ENCODE results near the gene PABPC4L. TPM values are rescaled to one million over a fixed set of nuclear protein-coding genes. Genes with fewer than 3 reads are reported as not detected.

The PABPC4L gene
- polyA plus RNA-seq, 1 of the 3 experiments (the other 2 are of a cell fraction), result not detected

GRCh38 chr4:134243742-134244713 lies 42.4 kb upstream of the PABPC4L start:
- no peaks in the 10 kb centered on the region for H3K4me1 ChIP-seq (ENCODE audit: control insufficient read depth in 1 of 2, insufficient read depth in 2 of 2, low read depth in 1 of 2, low read length in 1 of 2)
- no peaks in the 10 kb centered on the region for H4K20me1 ChIP-seq (ENCODE audit: insufficient read depth)
- no peak overlapping the region for H3K4me3 ChIP-seq (ENCODE audit: low read depth in 2 of 2, low read length in 1 of 2)
- TF ChIP-seq, protein P1, sequence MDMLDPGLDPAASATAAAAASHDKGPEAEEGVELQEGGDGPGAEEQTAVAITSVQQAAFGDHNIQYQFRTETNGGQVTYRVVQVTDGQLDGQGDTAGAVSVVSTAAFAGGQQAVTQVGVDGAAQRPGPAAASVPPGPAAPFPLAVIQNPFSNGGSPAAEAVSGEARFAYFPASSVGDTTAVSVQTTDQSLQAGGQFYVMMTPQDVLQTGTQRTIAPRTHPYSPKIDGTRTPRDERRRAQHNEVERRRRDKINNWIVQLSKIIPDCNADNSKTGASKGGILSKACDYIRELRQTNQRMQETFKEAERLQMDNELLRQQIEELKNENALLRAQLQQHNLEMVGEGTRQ (IDR thresholded peaks at IDR 0.05; ENCODE audit: borderline replicate concordance, low read depth, low read length), result no peak
- TF ChIP-seq YY1 (IDR thresholded peaks at IDR 0.05; ENCODE audit: low read depth) (no peak), RFX5 (IDR thresholded peaks at IDR 0.05; ENCODE audit: low read length) (no peak), TCF12 (IDR thresholded peaks at IDR 0.05) (no peak), MEF2A (IDR thresholded peaks at IDR 0.05; ENCODE audit: borderline replicate concordance, low read depth) (no peak), GABPA (IDR thresholded peaks at IDR 0.05; ENCODE audit: low read depth) (no peak), EP300 (IDR thresholded peaks at IDR 0.05; ENCODE audit: borderline replicate concordance in 1 of 2, low read depth in 1 of 2, low read length in 1 of 2) (no peak), RXRA (IDR thresholded peaks at IDR 0.05; ENCODE audit: borderline replicate concordance, low read depth) (no peak), SIN3A (IDR thresholded peaks at IDR 0.05; ENCODE audit: borderline replicate concordance, low read depth, low read length) (no peak), FOSL2 (IDR thresholded peaks at IDR 0.05; ENCODE audit: borderline replicate concordance, low read depth) (no peak), POLR2AphosphoS5 (IDR thresholded peaks at IDR 0.05; ENCODE audit: low read depth, low read length) (no peak)
- TF ChIP-seq, protein P2, sequence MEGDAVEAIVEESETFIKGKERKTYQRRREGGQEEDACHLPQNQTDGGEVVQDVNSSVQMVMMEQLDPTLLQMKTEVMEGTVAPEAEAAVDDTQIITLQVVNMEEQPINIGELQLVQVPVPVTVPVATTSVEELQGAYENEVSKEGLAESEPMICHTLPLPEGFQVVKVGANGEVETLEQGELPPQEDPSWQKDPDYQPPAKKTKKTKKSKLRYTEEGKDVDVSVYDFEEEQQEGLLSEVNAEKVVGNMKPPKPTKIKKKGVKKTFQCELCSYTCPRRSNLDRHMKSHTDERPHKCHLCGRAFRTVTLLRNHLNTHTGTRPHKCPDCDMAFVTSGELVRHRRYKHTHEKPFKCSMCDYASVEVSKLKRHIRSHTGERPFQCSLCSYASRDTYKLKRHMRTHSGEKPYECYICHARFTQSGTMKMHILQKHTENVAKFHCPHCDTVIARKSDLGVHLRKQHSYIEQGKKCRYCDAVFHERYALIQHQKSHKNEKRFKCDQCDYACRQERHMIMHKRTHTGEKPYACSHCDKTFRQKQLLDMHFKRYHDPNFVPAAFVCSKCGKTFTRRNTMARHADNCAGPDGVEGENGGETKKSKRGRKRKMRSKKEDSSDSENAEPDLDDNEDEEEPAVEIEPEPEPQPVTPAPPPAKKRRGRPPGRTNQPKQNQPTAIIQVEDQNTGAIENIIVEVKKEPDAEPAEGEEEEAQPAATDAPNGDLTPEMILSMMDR (IDR thresholded peaks at IDR 0.05), result no peak
- TF ChIP-seq, protein P3, sequence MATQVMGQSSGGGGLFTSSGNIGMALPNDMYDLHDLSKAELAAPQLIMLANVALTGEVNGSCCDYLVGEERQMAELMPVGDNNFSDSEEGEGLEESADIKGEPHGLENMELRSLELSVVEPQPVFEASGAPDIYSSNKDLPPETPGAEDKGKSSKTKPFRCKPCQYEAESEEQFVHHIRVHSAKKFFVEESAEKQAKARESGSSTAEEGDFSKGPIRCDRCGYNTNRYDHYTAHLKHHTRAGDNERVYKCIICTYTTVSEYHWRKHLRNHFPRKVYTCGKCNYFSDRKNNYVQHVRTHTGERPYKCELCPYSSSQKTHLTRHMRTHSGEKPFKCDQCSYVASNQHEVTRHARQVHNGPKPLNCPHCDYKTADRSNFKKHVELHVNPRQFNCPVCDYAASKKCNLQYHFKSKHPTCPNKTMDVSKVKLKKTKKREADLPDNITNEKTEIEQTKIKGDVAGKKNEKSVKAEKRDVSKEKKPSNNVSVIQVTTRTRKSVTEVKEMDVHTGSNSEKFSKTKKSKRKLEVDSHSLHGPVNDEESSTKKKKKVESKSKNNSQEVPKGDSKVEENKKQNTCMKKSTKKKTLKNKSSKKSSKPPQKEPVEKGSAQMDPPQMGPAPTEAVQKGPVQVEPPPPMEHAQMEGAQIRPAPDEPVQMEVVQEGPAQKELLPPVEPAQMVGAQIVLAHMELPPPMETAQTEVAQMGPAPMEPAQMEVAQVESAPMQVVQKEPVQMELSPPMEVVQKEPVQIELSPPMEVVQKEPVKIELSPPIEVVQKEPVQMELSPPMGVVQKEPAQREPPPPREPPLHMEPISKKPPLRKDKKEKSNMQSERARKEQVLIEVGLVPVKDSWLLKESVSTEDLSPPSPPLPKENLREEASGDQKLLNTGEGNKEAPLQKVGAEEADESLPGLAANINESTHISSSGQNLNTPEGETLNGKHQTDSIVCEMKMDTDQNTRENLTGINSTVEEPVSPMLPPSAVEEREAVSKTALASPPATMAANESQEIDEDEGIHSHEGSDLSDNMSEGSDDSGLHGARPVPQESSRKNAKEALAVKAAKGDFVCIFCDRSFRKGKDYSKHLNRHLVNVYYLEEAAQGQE (IDR thresholded peaks at IDR 0.05; ENCODE audit: low read depth, low read length), result no peak
- TF ChIP-seq, protein P4, sequence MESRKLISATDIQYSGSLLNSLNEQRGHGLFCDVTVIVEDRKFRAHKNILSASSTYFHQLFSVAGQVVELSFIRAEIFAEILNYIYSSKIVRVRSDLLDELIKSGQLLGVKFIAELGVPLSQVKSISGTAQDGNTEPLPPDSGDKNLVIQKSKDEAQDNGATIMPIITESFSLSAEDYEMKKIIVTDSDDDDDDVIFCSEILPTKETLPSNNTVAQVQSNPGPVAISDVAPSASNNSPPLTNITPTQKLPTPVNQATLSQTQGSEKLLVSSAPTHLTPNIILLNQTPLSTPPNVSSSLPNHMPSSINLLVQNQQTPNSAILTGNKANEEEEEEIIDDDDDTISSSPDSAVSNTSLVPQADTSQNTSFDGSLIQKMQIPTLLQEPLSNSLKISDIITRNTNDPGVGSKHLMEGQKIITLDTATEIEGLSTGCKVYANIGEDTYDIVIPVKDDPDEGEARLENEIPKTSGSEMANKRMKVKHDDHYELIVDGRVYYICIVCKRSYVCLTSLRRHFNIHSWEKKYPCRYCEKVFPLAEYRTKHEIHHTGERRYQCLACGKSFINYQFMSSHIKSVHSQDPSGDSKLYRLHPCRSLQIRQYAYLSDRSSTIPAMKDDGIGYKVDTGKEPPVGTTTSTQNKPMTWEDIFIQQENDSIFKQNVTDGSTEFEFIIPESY (IDR thresholded peaks at IDR 0.05; ENCODE audit: borderline replicate concordance, low read depth), result no peak
- H3K9ac ChIP-seq, result no peak overlapping the region
- H3K79me2 ChIP-seq (ENCODE audit: insufficient read depth), result no peaks in the 10 kb centered on the region
- H3K27me3 ChIP-seq (ENCODE audit: insufficient read depth), result no peaks in the 10 kb centered on the region
- H3F3A ChIP-seq (replicated peaks; ENCODE audit: insufficient read depth), result no peaks in the 10 kb centered on the region
- no peaks in the 10 kb centered on the region for H3K9me2 ChIP-seq
- H3K4me2 ChIP-seq, result no peak overlapping the region
- DNase-seq, result no peak
- WGBS (ENCODE audit: low lambda C conversion rate), result no CpG with 5 or more reads among the region's 22 CpGs
- ChIA-PET CTCF (no interaction called here), POLR2A (no interaction called here)
- H3K9me3 ChIP-seq, result no peaks in the 10 kb centered on the region
- no peak overlapping the region for H3K27ac ChIP-seq (ENCODE audit: low read depth in 2 of 2, low read length in 1 of 2)
- no peaks in the 10 kb centered on the region for H3K36me3 ChIP-seq (replicated peaks in 1 of 2; ENCODE audit: control insufficient read depth in 1 of 2, insufficient read depth in 2 of 2, low read length in 1 of 2)
- no peak overlapping the region for H2AFZ ChIP-seq (ENCODE audit: low read depth)

Data from SK-N-SH (cell line).